HepG2 (cell line): Measurements from ENCODE around the gene ESRP2. TPM values are rescaled to one million over a fixed set of nuclear protein-coding genes. Genes with fewer than 3 reads are reported as not detected.
A peak's percentile ranks its signal among the peaks of the same experiment; 100 is the strongest.

Experiments used
- ATAC-seq: fragments of 200-7000 bp; cut with Tn5 transposase; 3 replicates; pipeline ENCODE4 v1.9.1; 2020; ENCODE audit warnings: mild to moderate bottlenecking, moderate library complexity
- BruUV-seq: library from RNA; stranded (reverse); fragments of 400-500 nt; replicated peaks from 2 replicates; lab custom pipeline; 2021; lab: Mats Ljungman, UMichigan
- CTCF ChIA-PET: fragments of 300-600 bp; formaldehyde crosslinking; extraction: SDS; loops from one replicate; lab custom pipeline; 2021; ENCODE audit warnings: low total read pairs, inconsistent platforms, low intra/inter-chr PET ratio; lab: Yijun Ruan, JAX
- POLR2A ChIA-PET: fragments of 350-600 bp; sonication (Branson Sonifier 250); formaldehyde crosslinking; loops from one replicate; lab custom pipeline; 2020; ENCODE audit warnings: antibody characterized with exemption, inconsistent platforms; lab: Yijun Ruan, JAX
- DNase-seq: peaks from one replicate; pipeline ENCODE4 v3.0.0-alpha.2; 2015; ENCODE audit warnings: low spot score
- FAIRE-seq: peaks from 3 replicates; lab custom pipeline; 2011; peaks lifted over from hg19 to GRCh38; lab: Jason Lieb, UNC
- H2AFZ ChIP-seq: one replicate; pipeline ENCODE4 v1.6.1; 2011; ENCODE audit warnings: low read length, inconsistent platforms
- H3K27ac ChIP-seq: fragments of 300-600 bp; 3 replicates; pipeline ENCODE4 v1.8.0; 2011; ENCODE audit warnings: mixed run types, mild to moderate bottlenecking, mixed read lengths, low read length, inconsistent platforms; ENCODE audit not compliant: insufficient read depth; ENCODE audit errors: extremely low read length
- H3K27me3 ChIP-seq, 2 experiments: fragments of 200-600 bp in 1 of 2; 2 replicates in 1 of 2; 3 replicates in 1 of 2; pipeline versions ENCODE4 v1.6.0 to v1.8.0; 2011; ENCODE audit warnings: low read length in 2 of 2, mild to moderate bottlenecking in 2 of 2, moderate library complexity in 2 of 2, inconsistent platforms in 1 of 2; ENCODE audit not compliant: insufficient read depth in 2 of 2, control insufficient read depth in 1 of 2
- H3K36me3 ChIP-seq, 2 experiments: fragments of 200-600 bp in 1 of 2; replicated peaks in 1 of 2; 2 replicates in 1 of 2; 3 replicates in 1 of 2; pipeline versions ENCODE4 v1.5.1 to v1.8.0; 2011; ENCODE audit warnings: low read length in 2 of 2, inconsistent platforms in 1 of 2; ENCODE audit not compliant: insufficient read depth in 2 of 2, control insufficient read depth in 1 of 2
- H3K4me1 ChIP-seq: 2 replicates; pipeline ENCODE4 v1.5.1; 2012; ENCODE audit warnings: low read length, inconsistent platforms; ENCODE audit not compliant: insufficient read depth
- H3K4me2 ChIP-seq: 2 replicates; pipeline ENCODE4 v1.6.0; 2011; ENCODE audit warnings: low read depth, low read length, inconsistent platforms
- H3K4me3 ChIP-seq, 3 experiments: fragments of 200-600 bp in 1 of 3; sonication (generic), shearing (Covaris generic) in 1 of 3; replicated peaks in 1 of 3; 2 replicates each; pipeline ENCODE4 v1.5.1; 2011 to 2016; ENCODE audit warnings: low read length in 3 of 3, inconsistent platforms in 2 of 3, low read depth in 2 of 3, mild to moderate bottlenecking in 2 of 3, control low read depth in 1 of 3, mixed read lengths in 1 of 3; ENCODE audit not compliant: insufficient read depth in 1 of 3
- H3K79me2 ChIP-seq: one replicate; pipeline ENCODE4 v1.6.1; 2011; ENCODE audit warnings: low read length, inconsistent platforms; ENCODE audit not compliant: insufficient read depth
- H3K9ac ChIP-seq: 2 replicates; pipeline ENCODE4 v1.6.0; 2011; ENCODE audit warnings: mild to moderate bottlenecking, low read depth, low read length, inconsistent platforms; ENCODE audit not compliant: insufficient read depth
- H3K9me3 ChIP-seq: 2 replicates; pipeline ENCODE4 v1.5.1; 2012; ENCODE audit warnings: mild to moderate bottlenecking, low read length
- H4K20me1 ChIP-seq: 2 replicates; pipeline ENCODE4 v1.6.0; 2011; ENCODE audit warnings: inconsistent platforms, mild to moderate bottlenecking, low read length, moderate library complexity; ENCODE audit not compliant: insufficient read depth
- FOXK2 ChIP-seq: fragments of 450-650 bp; IDR thresholded peaks from 2 replicates; pipeline ENCODE4 v1.6.1; 2016
- HINFP ChIP-seq: sonication (generic); formaldehyde crosslinking; IDR thresholded peaks from 2 replicates; pipeline ENCODE4 v1.4.0; 2020; ENCODE audit warnings: low read depth, mild to moderate bottlenecking, missing genetic modification reagents
- HNRNPK ChIP-seq: fragments of 200-400 bp; formaldehyde crosslinking; IDR thresholded peaks from 2 replicates; pipeline ENCODE4 v1.6.1; 2018; ENCODE audit warnings: low read length, low read depth, moderate library complexity, mild to moderate bottlenecking; ENCODE audit not compliant: poor library complexity, severe bottlenecking
- HOMEZ ChIP-seq: IDR thresholded peaks from 2 replicates; pipeline ENCODE4 v1.6.1; 2016; ENCODE audit warnings: low read depth
- KDM6A ChIP-seq: IDR thresholded peaks from 2 replicates; pipeline ENCODE4 v1.6.1; 2016; ENCODE audit warnings: low read depth
- MED1 ChIP-seq: sonication (generic); formaldehyde crosslinking; IDR thresholded peaks from 2 replicates; pipeline ENCODE4 v1.4.0; 2020; ENCODE audit warnings: missing genetic modification reagents
- NFYB ChIP-seq: sonication (generic); formaldehyde crosslinking; IDR thresholded peaks from 2 replicates; pipeline ENCODE4 v1.4.0; 2020; ENCODE audit warnings: missing genetic modification reagents
- PAWR ChIP-seq: sonication (generic); formaldehyde crosslinking; IDR thresholded peaks from 2 replicates; pipeline ENCODE4 v1.4.0; 2020; ENCODE audit warnings: missing genetic modification reagents, mild to moderate bottlenecking, borderline replicate concordance
- SUZ12 ChIP-seq: fragments of 150-350 bp; IDR thresholded peaks from 2 replicates; pipeline ENCODE4 v1.6.1; 2014; ENCODE audit warnings: low read depth, low read length
- SYNCRIP ChIP-seq: fragments of 200-400 bp; formaldehyde crosslinking; IDR thresholded peaks from 2 replicates; pipeline ENCODE4 v1.6.1; 2018; ENCODE audit warnings: mild to moderate bottlenecking, low read depth, low read length; ENCODE audit not compliant: insufficient read depth
- ZBED4 ChIP-seq: sonication (generic); formaldehyde crosslinking; IDR thresholded peaks from 2 replicates; pipeline ENCODE4 v1.4.0; 2020; ENCODE audit warnings: missing genetic modification reagents, borderline replicate concordance
- ZNF383 ChIP-seq: sonication (generic); formaldehyde crosslinking; IDR thresholded peaks from 2 replicates; pipeline ENCODE4 v1.4.0; 2020; ENCODE audit warnings: missing genetic modification reagents, mild to moderate bottlenecking, borderline replicate concordance
- ZNF460 ChIP-seq: sonication (generic); formaldehyde crosslinking; IDR thresholded peaks from 2 replicates; pipeline ENCODE4 v1.5.1; 2020; ENCODE audit warnings: missing genetic modification reagents, mild to moderate bottlenecking, borderline replicate concordance
- ZNF547 ChIP-seq: sonication (generic); formaldehyde crosslinking; IDR thresholded peaks from 2 replicates; pipeline ENCODE4 v1.5.1; 2020; ENCODE audit warnings: mild to moderate bottlenecking, missing genetic modification reagents
- ZNF674 ChIP-seq: sonication (generic); formaldehyde crosslinking; IDR thresholded peaks from 2 replicates; pipeline ENCODE4 v1.5.0; 2020; ENCODE audit warnings: low read depth, mild to moderate bottlenecking, missing genetic modification reagents
- WGBS: methylation state at CpG from one replicate; pipeline ENCODE4 v1.1.6; 2017; ENCODE audit warnings: low lambda C conversion rate; 5-methylcytosine and 5-hydroxymethylcytosine counted together
- in situ Hi-C: cut with HindIII; loops from 2 replicates; pipeline ENCODE4 v1.10.0; 2017; ENCODE audit warnings: low pct_unique_long_range_greater_than_20kb; ENCODE audit not compliant: extremely low pct_ligation_motif_present
- intact Hi-C: fragments of 100-400 bp; cut with micrococcal nuclease; formaldehyde crosslinking; loops from one replicate; pipeline ENCODE4 v1.10.0; 2022; ENCODE audit not compliant: unreplicated experiment
- polyA plus RNA-seq, 8 experiments: library from polyadenylated mRNA; depleted of rRNA in 3 of 8; stranded (reverse) in 7 of 8; unstranded in 1 of 8; fragments of >200 nt; fragmentation: Illumina TruSeq in 4 of 8; extraction: Trizol in 4 of 8; gene quantifications; 2 replicates each; pipeline versions ENCODE4 v1.2.1 to v1.2.3, GENCODE V29; 2011 to 2016; ENCODE audit warnings: low read depth in 4 of 8, missing spikeins in 1 of 8, mixed read lengths in 1 of 8; ENCODE audit not compliant: insufficient read depth in 1 of 8
- total RNA-seq, 5 experiments: library from RNA; depleted of rRNA; stranded (reverse); fragments of >200 nt; fragmentation: Illumina TruSeq; extraction: Trizol; gene quantifications; 2 replicates each; pipeline ENCODE4 v1.2.3, GENCODE V29; 2016; ENCODE audit warnings: low read depth in 1 of 5
- TF ChIP-seq, protein P1 (sequence below): IDR thresholded peaks from 2 replicates; pipeline ENCODE4 v1.6.1; 2016; ENCODE audit warnings: mild to moderate bottlenecking, missing biosample characterization, missing genetic modification reagents

The ESRP2 gene
- total and polyA plus RNA-seq, 2 of the 13 experiments (the other 11 are each of a cell fraction or from before 2014, with no cell fraction given): 21.1 to 32.4 TPM

- in situ Hi-C loops: no loop called here
- Histone ChIP-seq H3K27me3 (no peaks in the 10 kb centered on the region), H4K20me1 (no peaks in the 10 kb centered on the region), H3K79me2 (peaks cover 41% of the 10 kb centered on the region), H3K4me1 (peaks cover 78% of the 10 kb centered on the region), H3K4me2 (peak overlapping the region; percentile 66), H3K9me3 (no peaks in the 10 kb centered on the region), H3K27ac (peak overlapping the region; percentile 81), H3K36me3 (peaks cover 7 to 35% of the 10 kb centered on the region in 2 experiments; a peak in 4 of 5 replicates), H3K4me3 (peak overlapping the region in 1 of 3 experiments; percentile 26; a peak in 1 of 6 replicates), H3K9ac (peak overlapping the region; percentile 51), H2AFZ (no peak overlapping the region)
- FAIRE-seq (peak; percentile 98), ATAC-seq (peak; percentile 97), DNase-seq (peak; percentile 97)
- CTCF ChIA-PET: interaction anchor here (0.8 to 1.5 kb wide), 2 partner anchors 20 to 48 kb away, joined by 3 to 4 read pairs; no protein-coding TSS in a partner anchor
- WGBS: 14% methylated on average over 4 of the region's 4 CpGs
- POLR2A ChIA-PET: interaction anchor here (0.9 to 3.9 kb wide), 15 partner anchors 9 to 201 kb away, joined by 3 to 59 read pairs (median 4); partner anchors contain the start of genes ESRP2, PRMT7, SLC7A6 and SLC7A6OS
- no TSS peak for BruUV-seq
- intact Hi-C loops: loop anchor here (1.0 kb wide), 3 partner anchors 16 to 47 kb away; no protein-coding TSS in a partner anchor
- no peak for TF ChIP-seq HNRNPK
- TF ChIP-seq SUZ12: no peak
- TF ChIP-seq HINFP (CRISPR knock-in tag): peak; percentile 84; the same call in 1 of the 2 replicates
- TF ChIP-seq KDM6A: peak; percentile 91
- TF ChIP-seq HOMEZ: peak; percentile 85; the same call in 1 of the 2 replicates
- TF ChIP-seq ZNF674: no peak
- TF ChIP-seq NFYB (CRISPR knock-in tag): no peak
- no peak for TF ChIP-seq ZNF383 (CRISPR knock-in tag)
- TF ChIP-seq, protein P1, sequence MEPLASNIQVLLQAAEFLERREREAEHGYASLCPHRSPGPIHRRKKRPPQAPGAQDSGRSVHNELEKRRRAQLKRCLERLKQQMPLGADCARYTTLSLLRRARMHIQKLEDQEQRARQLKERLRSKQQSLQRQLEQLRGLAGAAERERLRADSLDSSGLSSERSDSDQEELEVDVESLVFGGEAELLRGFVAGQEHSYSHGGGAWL: no peak
- no peak; the same call in 1 of the 2 replicates for TF ChIP-seq ZNF460 (CRISPR knock-in tag)
- no peak for TF ChIP-seq SYNCRIP
- TF ChIP-seq FOXK2: peak; percentile 80
- no peak for TF ChIP-seq PAWR (CRISPR knock-in tag)
- peak; percentile 88; the same call in 1 of the 2 replicates for TF ChIP-seq ZBED4
- no peak for TF ChIP-seq ZNF547 (CRISPR knock-in tag)
- peak; percentile 90 for TF ChIP-seq MED1 (CRISPR knock-in tag)
Observed at GRCh38 chr16:68281368-68282063, 45.6 kb upstream of the ESRP2 start.
